ENCODE measurements around the gene CDT1. TPM values are rescaled to one million over a fixed set of nuclear protein-coding genes. Genes with fewer than 3 reads are reported as not detected.

CDT1 gene
- total RNA-seq, 1 experiment from 2014 or later: 154 TPM

- TF ChIP-seq ZNF512 (CRISPR knock-in tag; IDR thresholded peaks at IDR 0.05; ENCODE audit: borderline replicate concordance) (no peak), FOXK1 (CRISPR knock-in tag; IDR thresholded peaks at IDR 0.05) (peak; percentile 78; the same call in 1 of the 2 replicates), KAT7 (CRISPR knock-in tag; IDR thresholded peaks at IDR 0.05; ENCODE audit: borderline replicate concordance) (no peak), CREM (CRISPR knock-in tag; IDR thresholded peaks at IDR 0.05) (no peak), ZNF219 (CRISPR knock-in tag; IDR thresholded peaks at IDR 0.05; ENCODE audit: borderline replicate concordance) (no peak), ZNF423 (CRISPR knock-in tag; IDR thresholded peaks at IDR 0.05) (no peak), ZNF263 (CRISPR knock-in tag; IDR thresholded peaks at IDR 0.05; ENCODE audit: low read depth) (no peak), PREB (CRISPR knock-in tag; IDR thresholded peaks at IDR 0.05; ENCODE audit: borderline replicate concordance) (no peak), GRHL2 (CRISPR knock-in tag; IDR thresholded peaks at IDR 0.05; ENCODE audit: insufficient replicate concordance, severe bottlenecking) (no peak), ZNF232 (CRISPR knock-in tag; IDR thresholded peaks at IDR 0.05) (no peak), MAX (CRISPR knock-in tag; IDR thresholded peaks at IDR 0.05) (0 out of 2 replicates have a peak, but pooled peaks have one; percentile 50), IRF2 (CRISPR knock-in tag; IDR thresholded peaks at IDR 0.05; ENCODE audit: borderline replicate concordance, low read depth) (no peak), SMAD4 (CRISPR knock-in tag; IDR thresholded peaks at IDR 0.05) (no peak), E2F4 (CRISPR knock-in tag; IDR thresholded peaks at IDR 0.05; ENCODE audit: borderline replicate concordance, low read depth) (no peak), GTF2I (CRISPR knock-in tag; conservative IDR thresholded peaks at IDR 0.05) (no peak), JAZF1 (CRISPR knock-in tag; IDR thresholded peaks at IDR 0.05) (no peak), OVOL2 (CRISPR knock-in tag; IDR thresholded peaks at IDR 0.05; ENCODE audit: borderline replicate concordance) (no peak)
- TF ChIP-seq, protein P1, sequence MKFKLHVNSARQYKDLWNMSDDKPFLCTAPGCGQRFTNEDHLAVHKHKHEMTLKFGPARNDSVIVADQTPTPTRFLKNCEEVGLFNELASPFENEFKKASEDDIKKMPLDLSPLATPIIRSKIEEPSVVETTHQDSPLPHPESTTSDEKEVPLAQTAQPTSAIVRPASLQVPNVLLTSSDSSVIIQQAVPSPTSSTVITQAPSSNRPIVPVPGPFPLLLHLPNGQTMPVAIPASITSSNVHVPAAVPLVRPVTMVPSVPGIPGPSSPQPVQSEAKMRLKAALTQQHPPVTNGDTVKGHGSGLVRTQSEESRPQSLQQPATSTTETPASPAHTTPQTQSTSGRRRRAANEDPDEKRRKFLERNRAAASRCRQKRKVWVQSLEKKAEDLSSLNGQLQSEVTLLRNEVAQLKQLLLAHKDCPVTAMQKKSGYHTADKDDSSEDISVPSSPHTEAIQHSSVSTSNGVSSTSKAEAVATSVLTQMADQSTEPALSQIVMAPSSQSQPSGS (CRISPR knock-in tag; IDR thresholded peaks at IDR 0.05; ENCODE audit: borderline replicate concordance, low read depth): no peak
- TF ChIP-seq, protein P2, sequence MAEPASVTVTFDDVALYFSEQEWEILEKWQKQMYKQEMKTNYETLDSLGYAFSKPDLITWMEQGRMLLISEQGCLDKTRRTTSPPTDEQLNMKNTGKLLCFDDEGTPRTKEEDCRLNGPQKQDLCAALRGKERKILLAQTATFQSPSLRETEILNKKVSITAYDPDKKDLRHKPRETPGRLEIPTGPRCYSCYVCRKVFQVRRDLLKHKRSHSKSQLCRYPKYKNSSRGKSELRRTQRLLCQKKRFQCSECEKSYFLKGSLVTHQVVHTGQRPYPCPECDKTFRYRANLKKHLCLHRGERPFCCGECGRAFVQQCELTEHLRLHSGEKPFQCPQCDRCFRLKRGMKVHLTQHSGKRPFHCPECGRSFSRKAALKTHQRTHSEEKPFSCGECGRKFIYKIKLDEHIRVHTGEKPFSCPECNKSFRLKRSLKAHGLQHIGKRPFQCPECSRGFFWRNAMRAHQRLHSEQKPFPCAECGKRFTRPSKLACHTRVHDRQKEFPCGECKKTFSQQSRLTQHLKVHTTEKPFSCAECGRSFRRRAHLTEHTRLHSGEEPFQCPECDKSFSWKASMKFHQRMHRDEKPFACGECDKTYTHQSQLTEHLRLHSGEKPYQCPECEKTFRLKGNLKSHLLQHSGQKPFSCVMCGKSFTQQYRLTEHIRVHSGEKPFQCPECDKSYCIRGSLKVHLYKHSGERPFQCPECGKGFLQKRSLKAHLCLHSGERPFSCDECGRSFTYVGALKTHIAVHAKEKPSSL (CRISPR knock-in tag; conservative IDR thresholded peaks at IDR 0.05): no peak
- TF ChIP-seq, protein P3, sequence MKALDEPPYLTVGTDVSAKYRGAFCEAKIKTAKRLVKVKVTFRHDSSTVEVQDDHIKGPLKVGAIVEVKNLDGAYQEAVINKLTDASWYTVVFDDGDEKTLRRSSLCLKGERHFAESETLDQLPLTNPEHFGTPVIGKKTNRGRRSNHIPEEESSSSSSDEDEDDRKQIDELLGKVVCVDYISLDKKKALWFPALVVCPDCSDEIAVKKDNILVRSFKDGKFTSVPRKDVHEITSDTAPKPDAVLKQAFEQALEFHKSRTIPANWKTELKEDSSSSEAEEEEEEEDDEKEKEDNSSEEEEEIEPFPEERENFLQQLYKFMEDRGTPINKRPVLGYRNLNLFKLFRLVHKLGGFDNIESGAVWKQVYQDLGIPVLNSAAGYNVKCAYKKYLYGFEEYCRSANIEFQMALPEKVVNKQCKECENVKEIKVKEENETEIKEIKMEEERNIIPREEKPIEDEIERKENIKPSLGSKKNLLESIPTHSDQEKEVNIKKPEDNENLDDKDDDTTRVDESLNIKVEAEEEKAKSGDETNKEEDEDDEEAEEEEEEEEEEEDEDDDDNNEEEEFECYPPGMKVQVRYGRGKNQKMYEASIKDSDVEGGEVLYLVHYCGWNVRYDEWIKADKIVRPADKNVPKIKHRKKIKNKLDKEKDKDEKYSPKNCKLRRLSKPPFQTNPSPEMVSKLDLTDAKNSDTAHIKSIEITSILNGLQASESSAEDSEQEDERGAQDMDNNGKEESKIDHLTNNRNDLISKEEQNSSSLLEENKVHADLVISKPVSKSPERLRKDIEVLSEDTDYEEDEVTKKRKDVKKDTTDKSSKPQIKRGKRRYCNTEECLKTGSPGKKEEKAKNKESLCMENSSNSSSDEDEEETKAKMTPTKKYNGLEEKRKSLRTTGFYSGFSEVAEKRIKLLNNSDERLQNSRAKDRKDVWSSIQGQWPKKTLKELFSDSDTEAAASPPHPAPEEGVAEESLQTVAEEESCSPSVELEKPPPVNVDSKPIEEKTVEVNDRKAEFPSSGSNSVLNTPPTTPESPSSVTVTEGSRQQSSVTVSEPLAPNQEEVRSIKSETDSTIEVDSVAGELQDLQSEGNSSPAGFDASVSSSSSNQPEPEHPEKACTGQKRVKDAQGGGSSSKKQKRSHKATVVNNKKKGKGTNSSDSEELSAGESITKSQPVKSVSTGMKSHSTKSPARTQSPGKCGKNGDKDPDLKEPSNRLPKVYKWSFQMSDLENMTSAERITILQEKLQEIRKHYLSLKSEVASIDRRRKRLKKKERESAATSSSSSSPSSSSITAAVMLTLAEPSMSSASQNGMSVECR (CRISPR knock-in tag; IDR thresholded peaks at IDR 0.05; ENCODE audit: borderline replicate concordance): 0 out of 2 replicates have a peak, but pooled peaks have one; percentile 70
- TF ChIP-seq, protein P4, sequence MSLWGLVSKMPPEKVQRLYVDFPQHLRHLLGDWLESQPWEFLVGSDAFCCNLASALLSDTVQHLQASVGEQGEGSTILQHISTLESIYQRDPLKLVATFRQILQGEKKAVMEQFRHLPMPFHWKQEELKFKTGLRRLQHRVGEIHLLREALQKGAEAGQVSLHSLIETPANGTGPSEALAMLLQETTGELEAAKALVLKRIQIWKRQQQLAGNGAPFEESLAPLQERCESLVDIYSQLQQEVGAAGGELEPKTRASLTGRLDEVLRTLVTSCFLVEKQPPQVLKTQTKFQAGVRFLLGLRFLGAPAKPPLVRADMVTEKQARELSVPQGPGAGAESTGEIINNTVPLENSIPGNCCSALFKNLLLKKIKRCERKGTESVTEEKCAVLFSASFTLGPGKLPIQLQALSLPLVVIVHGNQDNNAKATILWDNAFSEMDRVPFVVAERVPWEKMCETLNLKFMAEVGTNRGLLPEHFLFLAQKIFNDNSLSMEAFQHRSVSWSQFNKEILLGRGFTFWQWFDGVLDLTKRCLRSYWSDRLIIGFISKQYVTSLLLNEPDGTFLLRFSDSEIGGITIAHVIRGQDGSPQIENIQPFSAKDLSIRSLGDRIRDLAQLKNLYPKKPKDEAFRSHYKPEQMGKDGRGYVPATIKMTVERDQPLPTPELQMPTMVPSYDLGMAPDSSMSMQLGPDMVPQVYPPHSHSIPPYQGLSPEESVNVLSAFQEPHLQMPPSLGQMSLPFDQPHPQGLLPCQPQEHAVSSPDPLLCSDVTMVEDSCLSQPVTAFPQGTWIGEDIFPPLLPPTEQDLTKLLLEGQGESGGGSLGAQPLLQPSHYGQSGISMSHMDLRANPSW (CRISPR knock-in tag; conservative IDR thresholded peaks at IDR 0.05; ENCODE audit: low read depth): no peak
These were observed 40.0 kb upstream of the CDT1 start (continued) for GRCh38 chr16:88763502-88764053.

All from WTC11 (cell line).